GM19099 (cell line): Measurements from ENCODE around the gene AREG.

Source experiments
- POLR2A ChIP-seq: IDR thresholded peaks from 3 replicates; pipeline ENCODE4 v1.6.1; 2011; ENCODE audit warnings: low read depth; ENCODE audit not compliant: insufficient read length; ENCODE audit errors: extremely low read depth

AREG gene

GRCh38 chr4:74450298-74450683 lies 5.4 kb downstream of the AREG start:
- TF ChIP-seq POLR2A = no peak

GRCh38 chr4:74451214-74451661 lies 6.3 kb downstream of the AREG start:
- TF ChIP-seq POLR2A = no peak

GRCh38 chr4:74453037-74453635 lies 8.2 kb downstream of the AREG start:
- no peak for TF ChIP-seq POLR2A

- no peak for TF ChIP-seq POLR2A
Observed at GRCh38 chr4:74453829-74454742, 9.2 kb downstream of the AREG start.

- TF ChIP-seq POLR2A = no peak
Observed at GRCh38 chr4:74455361-74456055, 10.6 kb downstream of the AREG start.

GRCh38 chr4:74456056-74456744 lies 11.3 kb downstream of the AREG start:
- no peak for TF ChIP-seq POLR2A

GRCh38 chr4:74456849-74457395 lies 12.0 kb downstream of the AREG start:
- no peak for TF ChIP-seq POLR2A

GRCh38 chr4:74460833-74461232 lies 15.9 kb downstream of the AREG start:
- TF ChIP-seq POLR2A = no peak

GRCh38 chr4:74463123-74463522 lies 18.2 kb downstream of the AREG start:
- TF ChIP-seq POLR2A = no peak

GRCh38 chr4:74464291-74464690 lies 19.4 kb downstream of the AREG start:
- no peak for TF ChIP-seq POLR2A

GRCh38 chr4:74466242-74466641 lies 21.3 kb downstream of the AREG start:
- no peak for TF ChIP-seq POLR2A

GRCh38 chr4:74471264-74471663 lies 26.3 kb downstream of the AREG start:
- no peak for TF ChIP-seq POLR2A

- no peak for TF ChIP-seq POLR2A
Observed at GRCh38 chr4:74473155-74473811, 28.3 kb downstream of the AREG start.
